CD4-positive, alpha-beta T cell treated with Interleukin-15 for 1 hour (primary cell): Measurements from ENCODE around the gene RNF222.
"Not testable (repeated sequence)": the region's sequence is repeated elsewhere in the genome, so short reads cannot be mapped to it uniquely, and the experiment has no call there.

Source experiments
- DNase-seq: peaks from one replicate; pipeline ENCODE4 v3.0.0-alpha.2; 2020

RNF222 gene

GRCh38 chr17:8409966-8410882, 12.6 kb upstream of the RNF222 start:
- peak; percentile 68 for DNase-seq

DNA sequence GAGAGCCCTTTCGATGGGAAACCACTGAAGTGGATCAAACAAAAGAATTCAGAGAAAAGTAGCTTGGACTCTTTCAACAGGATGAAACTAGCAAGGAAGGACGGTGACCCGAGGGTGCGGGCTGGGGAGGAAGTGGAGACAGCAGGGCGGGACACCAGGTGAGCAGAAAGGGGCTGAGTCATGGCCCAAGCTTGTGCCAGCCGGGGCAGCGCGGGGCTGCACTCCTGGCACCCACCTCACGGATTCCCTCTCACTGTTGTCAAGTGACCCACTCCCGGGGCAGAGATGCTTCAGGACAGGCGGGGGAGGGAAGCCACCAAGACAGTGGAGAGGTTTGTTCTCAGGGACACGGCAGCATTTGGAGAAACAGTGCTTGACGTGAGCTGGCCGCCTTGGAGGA, 10.7 kb upstream of the RNF222 start:
- DNase-seq = no peak

DNA sequence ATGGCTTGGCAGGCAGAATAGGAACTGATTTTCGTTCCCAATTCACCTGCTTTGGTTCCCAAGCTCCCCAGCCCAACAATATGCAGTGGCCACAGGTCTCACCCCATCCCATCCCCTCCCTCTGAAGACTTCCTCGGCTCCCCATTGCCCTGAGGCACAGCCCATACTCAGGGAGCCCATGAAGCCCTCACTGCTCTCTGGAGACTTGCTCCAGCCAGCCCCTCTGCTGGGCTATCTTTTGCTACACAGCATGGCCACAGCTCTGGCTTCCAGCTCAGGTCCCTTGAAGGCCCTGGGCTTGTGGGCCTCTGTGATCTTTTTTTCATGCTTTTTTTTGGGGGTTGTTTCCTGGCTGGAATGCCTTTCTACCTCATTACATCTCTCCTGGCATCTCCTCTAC, 8.5 kb upstream of the RNF222 start:
- no peak for DNase-seq

- DNase-seq = no peak
Observed at GRCh38 chr17:8405499-8406016, 7.9 kb upstream of the RNF222 start.

DNA sequence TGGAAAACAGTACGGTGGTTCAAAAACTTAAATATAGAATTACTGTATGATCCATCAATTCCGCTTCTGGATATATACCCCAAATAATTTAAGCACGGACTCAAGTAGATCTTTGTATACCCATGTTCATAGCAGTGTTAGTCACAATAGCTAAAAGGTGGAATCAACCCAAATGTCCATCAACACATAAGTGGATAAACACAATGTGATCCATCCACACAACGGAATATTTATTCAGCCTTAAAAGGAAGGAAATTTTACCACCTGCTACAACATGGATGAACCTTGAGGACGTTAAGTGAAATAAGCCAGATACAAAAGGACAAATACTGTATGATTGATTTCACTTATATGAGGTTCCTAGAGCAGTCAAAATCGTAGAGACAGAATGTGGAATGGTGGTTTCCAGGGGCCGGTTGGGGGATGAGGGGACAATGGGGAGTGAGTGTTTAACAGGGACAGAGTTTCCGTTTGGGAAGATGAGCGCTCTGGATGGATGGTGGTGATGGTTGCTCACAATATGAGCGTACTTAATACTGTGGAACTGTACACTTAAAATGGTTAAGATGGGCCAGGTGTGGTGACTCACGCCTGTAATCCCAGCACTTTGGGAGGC, 5.4 kb upstream of the RNF222 start:
- no peak for DNase-seq

DNA sequence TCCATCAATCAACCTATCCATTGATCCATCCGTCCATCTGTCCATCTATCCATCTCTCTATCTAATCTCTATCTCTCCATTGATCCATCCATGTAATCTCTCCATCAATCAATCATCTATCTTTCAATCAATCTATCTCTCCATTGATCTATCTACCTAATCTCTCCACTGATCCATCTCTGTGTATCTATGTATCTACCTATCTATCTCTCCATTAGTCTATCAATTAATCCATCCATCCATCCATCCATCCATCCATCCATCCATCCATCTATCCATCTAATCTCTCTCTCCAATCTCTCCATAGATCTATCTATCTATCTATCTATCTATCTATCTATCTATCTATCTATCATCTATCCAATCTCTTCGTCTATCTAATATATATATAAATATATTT, 3.5 kb upstream of the RNF222 start:
- no peak for DNase-seq

GRCh38 chr17:8398980-8399379, 1.4 kb upstream of the RNF222 start:
- no peak for DNase-seq

- DNase-seq = not testable (repeated sequence)
Observed at GRCh38 chr17:8394497-8394896, 3.1 kb downstream of the RNF222 start.

DNA sequence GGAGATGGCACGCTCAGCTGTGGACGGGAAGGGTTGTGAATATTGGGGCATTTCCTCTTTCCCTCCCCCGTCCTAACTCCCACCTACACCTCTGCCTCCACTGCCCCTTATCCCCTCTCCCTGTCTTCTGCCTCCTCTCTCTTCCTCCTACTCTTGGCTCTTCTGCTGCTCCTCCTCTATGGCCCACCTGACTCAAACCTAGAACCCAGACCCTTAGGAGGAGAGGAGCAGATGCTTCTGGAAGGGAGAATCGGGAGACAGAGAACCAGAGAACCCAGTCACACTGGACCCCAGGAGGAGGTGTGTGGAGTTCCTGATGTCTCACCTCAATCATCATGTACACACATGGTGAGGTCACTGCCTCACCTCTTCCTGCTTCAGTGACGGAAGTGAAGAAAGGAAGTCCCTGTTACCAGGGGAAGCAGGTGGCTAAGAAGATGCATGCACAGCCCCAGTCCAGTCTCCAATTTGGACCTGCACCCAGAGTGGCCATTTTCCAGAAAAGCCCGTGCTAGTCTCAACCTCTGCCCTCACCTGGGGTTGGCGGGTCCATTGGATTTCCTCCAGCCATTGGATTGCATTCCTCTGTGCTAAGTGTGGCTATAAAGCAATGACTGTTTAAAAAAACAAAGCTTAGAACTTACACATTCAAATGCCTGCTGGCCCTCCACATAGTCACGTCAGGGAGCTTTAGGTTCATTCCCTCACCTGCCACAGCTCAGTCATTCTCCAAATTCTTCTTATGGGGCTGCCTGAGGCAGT, 4.0 kb downstream of the RNF222 start:
- peak; percentile 69 for DNase-seq

DNA sequence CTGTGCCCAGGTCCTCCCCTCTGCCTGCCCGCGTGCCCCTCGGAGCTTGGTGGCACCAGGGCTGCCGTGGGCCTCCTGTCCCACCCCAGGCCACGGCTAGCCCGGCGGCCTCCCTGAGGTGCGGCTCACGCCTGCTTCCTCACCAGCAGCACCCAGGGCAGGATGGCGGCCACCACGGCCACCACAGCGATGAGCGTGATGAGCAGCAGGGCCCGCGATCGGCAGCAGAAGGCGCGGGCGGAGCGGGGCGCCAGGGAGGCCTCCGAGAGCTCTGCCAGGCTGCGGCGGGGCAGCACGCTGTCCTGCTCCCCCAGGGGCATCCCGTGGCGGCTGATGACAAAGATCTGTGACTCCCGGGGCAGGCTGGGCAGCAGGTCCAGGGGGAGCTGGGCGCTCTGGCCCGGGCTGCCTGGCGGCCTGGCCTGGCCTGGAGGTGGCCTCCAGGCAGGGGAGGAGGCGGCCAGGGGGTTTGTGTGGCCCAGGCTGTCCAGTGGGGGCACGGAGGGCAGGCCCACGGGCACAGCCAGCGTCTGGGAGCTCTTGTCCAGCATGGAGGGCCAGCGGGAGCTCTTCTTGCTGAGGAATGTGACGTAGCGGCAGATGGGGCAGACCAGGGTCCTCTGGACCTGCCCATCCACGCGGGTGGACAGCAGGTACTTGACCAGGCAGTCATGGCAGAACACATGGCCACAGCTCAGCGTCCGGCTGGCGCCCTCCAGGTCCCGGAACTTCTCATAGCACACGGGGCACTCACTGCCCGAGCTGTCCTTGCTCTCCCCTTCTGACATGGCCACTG, 4.8 kb downstream of the RNF222 start:
- DNase-seq = no peak

DNA sequence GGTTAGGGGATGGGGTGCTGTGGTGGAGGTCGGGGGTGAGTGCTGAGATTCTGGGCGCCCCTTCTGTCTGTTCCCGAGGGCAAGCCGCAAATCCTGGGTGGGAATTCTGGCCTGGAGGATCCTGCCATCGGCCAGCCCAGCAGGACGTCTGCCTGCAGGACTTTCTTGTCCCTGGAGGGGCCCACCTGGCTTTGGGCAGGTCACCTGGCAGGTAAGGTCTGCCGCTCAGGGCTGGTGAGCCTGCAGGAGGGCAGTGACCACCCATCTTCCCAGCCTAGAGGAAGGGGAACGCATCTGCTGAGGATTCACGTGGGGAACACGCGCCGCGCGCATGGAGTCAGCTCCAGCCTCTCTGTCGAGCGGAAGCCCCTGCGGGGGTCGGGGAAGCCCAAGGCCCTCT, 5.4 kb downstream of the RNF222 start:
- DNase-seq = no peak

DNA sequence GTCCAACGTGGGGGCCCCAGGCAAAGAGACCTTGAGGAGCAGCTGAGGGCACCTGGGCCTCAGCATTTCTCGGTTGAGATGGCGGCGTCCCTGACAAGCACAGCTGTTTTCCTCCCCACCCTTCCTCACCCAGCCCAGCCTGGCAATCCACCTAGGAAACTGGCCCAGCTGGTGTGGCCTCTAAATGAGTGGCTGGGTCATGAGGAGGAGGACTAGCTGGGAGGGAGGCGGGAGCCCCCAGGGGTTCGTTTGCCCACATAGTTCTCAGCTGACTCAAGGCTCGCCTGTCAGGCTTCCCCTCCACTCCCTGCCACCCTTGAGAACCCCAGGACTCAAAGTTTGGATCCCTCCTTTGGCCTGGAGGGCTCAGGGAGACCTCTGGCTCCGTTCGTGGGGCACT, 5.9 kb downstream of the RNF222 start:
- DNase-seq = no peak

DNA sequence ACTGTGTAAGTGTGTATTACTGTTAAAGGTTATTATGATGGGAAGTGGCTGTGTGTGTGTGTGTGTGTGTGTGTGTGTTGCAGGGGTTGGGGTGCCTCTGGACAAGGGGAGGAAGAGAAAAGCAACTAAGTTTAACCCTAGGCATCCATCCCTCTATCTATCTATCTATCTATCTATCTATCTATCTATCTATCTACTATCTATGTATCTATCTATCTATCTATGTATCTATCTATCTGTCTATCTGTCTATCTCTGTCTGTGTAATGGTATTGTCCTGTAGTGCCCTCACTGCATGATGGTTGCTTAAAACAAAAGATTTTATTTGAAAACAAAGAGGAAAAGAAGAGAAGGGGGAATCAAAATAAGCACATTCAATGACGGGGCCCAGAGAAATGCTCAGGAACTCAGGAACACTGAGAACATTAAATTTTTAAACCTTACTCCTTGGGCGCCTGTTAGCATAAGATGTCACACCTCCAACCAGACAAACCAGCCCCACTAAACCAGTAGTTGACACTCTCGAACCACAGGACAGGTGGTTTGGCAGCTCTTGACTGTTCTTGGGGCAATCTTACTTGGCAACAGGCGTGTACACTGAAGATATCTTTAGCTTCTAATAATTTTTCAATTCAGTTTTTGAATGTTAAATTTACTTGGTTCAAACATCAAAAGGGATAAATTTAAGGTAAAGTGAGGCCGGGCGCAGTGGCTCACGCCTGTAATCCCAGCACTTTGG, 9.5 kb downstream of the RNF222 start:
- peak; percentile 40 for DNase-seq

GRCh38 chr17:8386841-8387240, 10.8 kb downstream of the RNF222 start:
- no peak for DNase-seq

- DNase-seq = no peak
Observed at GRCh38 chr17:8384801-8385378, 12.7 kb downstream of the RNF222 start.

DNA sequence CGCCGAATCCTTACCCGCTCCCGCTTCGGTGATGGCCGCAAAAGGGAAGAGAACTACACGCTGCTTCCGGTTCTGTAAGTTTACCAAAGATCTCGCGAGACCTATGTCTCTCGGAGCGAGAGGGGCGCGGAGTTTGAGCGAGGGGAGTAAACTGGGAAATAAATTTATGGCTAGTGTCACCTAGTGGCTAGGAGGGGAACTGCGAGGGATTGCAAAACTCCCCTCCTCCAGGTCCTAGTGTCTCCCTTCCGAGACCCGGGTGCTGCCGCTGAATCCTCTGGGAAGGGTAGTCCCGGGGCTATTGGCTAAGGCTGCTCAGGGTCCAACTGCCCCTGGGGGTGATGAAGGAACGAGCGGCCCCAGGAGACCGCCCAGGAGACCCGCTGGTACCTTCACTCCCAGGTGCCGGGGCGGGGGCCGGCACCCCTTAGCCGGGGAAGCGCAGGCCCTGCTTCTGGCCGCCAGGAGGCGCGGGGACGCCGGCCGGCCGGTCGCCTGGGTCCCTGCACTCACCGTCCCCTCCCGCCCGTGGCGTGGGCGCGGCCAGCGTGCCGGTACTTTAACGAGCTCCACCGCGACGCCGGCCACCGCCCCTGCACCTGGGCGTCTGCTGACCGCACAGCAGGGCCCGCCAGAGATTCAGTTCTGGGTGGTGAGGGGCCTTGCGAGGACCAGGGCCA, 14.3 kb downstream of the RNF222 start, which contains the start of gene RPL26:
Gene RPL26, minus strand, starts transcription at position 51 of the 680 bp plus-strand sequence. CDS start 883 bp downstream, outside the sequence.
- peak; percentile 97 for DNase-seq

DNA sequence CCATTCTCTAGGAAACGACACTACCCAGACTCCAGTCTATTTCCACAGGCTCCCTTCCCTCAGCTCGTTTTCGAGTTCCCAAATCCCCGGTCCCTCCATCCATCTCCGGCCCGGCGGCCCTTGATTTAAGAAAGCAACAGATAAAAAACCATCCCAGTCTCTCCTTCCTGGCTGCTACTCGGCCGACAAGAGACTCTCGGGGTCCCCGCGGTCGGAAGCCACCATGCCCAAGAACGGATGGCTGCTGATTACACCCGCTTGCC, 14.8 kb downstream of the RNF222 start:
- DNase-seq = no peak

- DNase-seq = no peak
Observed at GRCh38 chr17:8382052-8382879, 15.4 kb downstream of the RNF222 start.

- DNase-seq = no peak
Observed at GRCh38 chr17:8380049-8380448, 17.6 kb downstream of the RNF222 start.

- not testable (repeated sequence) for DNase-seq
Observed at GRCh38 chr17:8378117-8378516, 19.5 kb downstream of the RNF222 start.
